Measurements from ENCODE around the gene CRIM1. TPM values are rescaled to one million over a fixed set of nuclear protein-coding genes. Genes with fewer than 3 reads are reported as not detected.

The CRIM1 gene
- total RNA-seq, 4 donors from 2014 or later = 73.7 to 134 (median 80.7) TPM

- DNase-seq = no peak
- Histone ChIP-seq H3K4me3 (no peak overlapping the region), H3K9me3 (no peaks in the 10 kb centered on the region), H3K4me1 (peaks cover 7 to 24% (median 12%) of the 10 kb centered on the region in 4 donors), H3K27me3 (no peaks in the 10 kb centered on the region), H3K36me3 (no peaks in the 10 kb centered on the region), H3K27ac (peak overlapping the region; percentile 56 to 73 (median 66))
- TF ChIP-seq, protein P1, sequence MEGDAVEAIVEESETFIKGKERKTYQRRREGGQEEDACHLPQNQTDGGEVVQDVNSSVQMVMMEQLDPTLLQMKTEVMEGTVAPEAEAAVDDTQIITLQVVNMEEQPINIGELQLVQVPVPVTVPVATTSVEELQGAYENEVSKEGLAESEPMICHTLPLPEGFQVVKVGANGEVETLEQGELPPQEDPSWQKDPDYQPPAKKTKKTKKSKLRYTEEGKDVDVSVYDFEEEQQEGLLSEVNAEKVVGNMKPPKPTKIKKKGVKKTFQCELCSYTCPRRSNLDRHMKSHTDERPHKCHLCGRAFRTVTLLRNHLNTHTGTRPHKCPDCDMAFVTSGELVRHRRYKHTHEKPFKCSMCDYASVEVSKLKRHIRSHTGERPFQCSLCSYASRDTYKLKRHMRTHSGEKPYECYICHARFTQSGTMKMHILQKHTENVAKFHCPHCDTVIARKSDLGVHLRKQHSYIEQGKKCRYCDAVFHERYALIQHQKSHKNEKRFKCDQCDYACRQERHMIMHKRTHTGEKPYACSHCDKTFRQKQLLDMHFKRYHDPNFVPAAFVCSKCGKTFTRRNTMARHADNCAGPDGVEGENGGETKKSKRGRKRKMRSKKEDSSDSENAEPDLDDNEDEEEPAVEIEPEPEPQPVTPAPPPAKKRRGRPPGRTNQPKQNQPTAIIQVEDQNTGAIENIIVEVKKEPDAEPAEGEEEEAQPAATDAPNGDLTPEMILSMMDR (IDR thresholded peaks at IDR 0.05) = no peak
- TF ChIP-seq POLR2AphosphoS5 (IDR thresholded peaks at IDR 0.05) (no peak), EP300 (IDR thresholded peaks at IDR 0.05; ENCODE audit: low read depth) (no peak), POLR2A (IDR thresholded peaks at IDR 0.05) (no peak)
- WGBS, 2 donors (ENCODE audit: low coverage in 1 of 2) = 64 to 71% methylated on average over 5 of the region's 5 CpGs
- in situ Hi-C loops (cut with MboI; ENCODE audit: low pct_ligation_motif_present in 1 of 4, low pct_unique_long_range_greater_than_20kb in 1 of 4, low sequenced_read_pairs in 3 of 4) (loop anchor here in 2 of 4 donors (25.0 kb wide), 1 partner anchor 88 kb away; the partner anchor contains the start of gene CRIM1 (in 2 of the 2)), intact Hi-C loops (cut with DNase I; ENCODE audit: low total_unique reads) (loop anchor here (10.0 kb wide), 1 partner anchor 96 kb away; the partner anchor contains the start of gene CRIM1)
Measured at GRCh38 chr2:36450466-36451196, 95.1 kb downstream of the CRIM1 start.

DNA sequence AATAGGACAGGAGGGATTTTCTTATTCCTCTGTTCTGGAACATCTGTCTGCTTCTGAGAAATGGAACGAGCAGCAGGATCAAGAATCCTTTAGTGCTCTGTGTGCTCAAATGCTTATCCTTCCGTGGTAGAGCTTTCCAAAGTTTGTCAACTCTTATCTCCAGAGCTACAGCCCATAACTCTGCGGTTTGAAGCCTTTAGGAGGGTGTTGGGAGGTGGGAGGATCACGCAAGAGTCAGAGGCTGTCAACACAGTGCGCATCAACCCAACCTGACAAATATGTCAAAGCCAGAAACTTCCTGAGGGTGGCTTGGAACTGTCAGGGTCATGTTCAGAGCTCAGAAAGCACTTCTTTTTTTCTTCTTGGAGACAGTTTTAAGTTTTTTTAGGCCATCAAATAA is 95.9 kb downstream of the CRIM1 start:
- DNase-seq = no peak
- Histone ChIP-seq H3K36me3 (no peaks in the 10 kb centered on the region), H3K27me3 (no peaks in the 10 kb centered on the region), H3K27ac (peak overlapping the region; percentile 56 to 73 (median 66)), H3K4me1 (peaks cover 7 to 28% (median 18%) of the 10 kb centered on the region in 4 donors), H3K9me3 (no peaks in the 10 kb centered on the region), H3K4me3 (no peak overlapping the region)
- in situ Hi-C loops (cut with MboI; ENCODE audit: low pct_ligation_motif_present in 1 of 4, low pct_unique_long_range_greater_than_20kb in 1 of 4, low sequenced_read_pairs in 3 of 4) (loop anchor here in 2 of 4 donors (25.0 kb wide), 1 partner anchor 89 kb away; the partner anchor contains the start of gene CRIM1 (in 2 of the 2)), intact Hi-C loops (cut with DNase I; ENCODE audit: low total_unique reads) (loop anchor here (10.0 kb wide), 1 partner anchor 97 kb away; the partner anchor contains the start of gene CRIM1)
- TF ChIP-seq POLR2AphosphoS5 (IDR thresholded peaks at IDR 0.05) (no peak), EP300 (IDR thresholded peaks at IDR 0.05; ENCODE audit: low read depth) (no peak)
- TF ChIP-seq, protein P1 (IDR thresholded peaks at IDR 0.05) = no peak
- WGBS, 2 donors (ENCODE audit: low coverage in 1 of 2) = 84% methylated on average over 5 of the region's 5 CpGs; no CpG with 5 or more reads in 1 of the 2 donors

- Histone ChIP-seq H3K27ac (peak overlapping the region in 2 of 4 donors; percentile 69 to 73), H3K9me3 (no peaks in the 10 kb centered on the region), H3K27me3 (no peaks in the 10 kb centered on the region), H3K36me3 (no peaks in the 10 kb centered on the region), H3K4me3 (no peak overlapping the region), H3K4me1 (peaks cover 7 to 32% (median 25%) of the 10 kb centered on the region in 4 donors)
- DNase-seq = no peak
- intact Hi-C loops (cut with DNase I; ENCODE audit: low total_unique reads) = loop anchor here (10.0 kb wide), 1 partner anchor 97 kb away; the partner anchor contains the start of gene CRIM1
- in situ Hi-C loops (cut with MboI; ENCODE audit: low pct_ligation_motif_present in 1 of 4, low pct_unique_long_range_greater_than_20kb in 1 of 4, low sequenced_read_pairs in 3 of 4) = loop anchor here in 2 of 4 donors (25.0 kb wide), 1 partner anchor 90 kb away; the partner anchor contains the start of gene CRIM1 (in 2 of the 2)
- no peak for TF ChIP-seq POLR2A (IDR thresholded peaks at IDR 0.05)
- TF ChIP-seq, protein P1 (IDR thresholded peaks at IDR 0.05) = no peak
- TF ChIP-seq EP300 (IDR thresholded peaks at IDR 0.05; ENCODE audit: low read depth) = no peak
- no peak for TF ChIP-seq POLR2AphosphoS5 (IDR thresholded peaks at IDR 0.05)
- 61 to 69% methylated on average over 3 of the region's 3 CpGs for WGBS, 2 donors (ENCODE audit: low coverage in 1 of 2)
Measured at GRCh38 chr2:36452260-36452659, 96.7 kb downstream of the CRIM1 start.

DNA sequence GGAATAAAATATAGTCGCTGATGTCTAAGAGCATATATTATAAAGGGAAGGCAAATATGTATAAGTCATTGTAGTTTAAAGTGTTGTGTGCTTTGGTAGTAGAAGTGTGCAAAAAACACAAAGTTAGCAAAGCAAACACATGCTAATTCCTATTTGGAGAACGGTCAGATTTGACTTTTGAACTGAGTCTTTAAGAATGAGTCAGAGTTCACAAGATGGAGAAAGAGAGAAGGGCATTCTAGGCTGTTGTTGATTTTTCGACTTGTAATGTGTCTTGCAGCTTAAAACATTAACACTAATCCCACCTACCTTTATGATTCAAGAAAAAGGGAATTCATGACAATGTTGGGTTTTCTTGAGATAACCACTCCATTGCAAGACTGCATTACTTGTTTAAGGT is 98.1 kb downstream of the CRIM1 start:
- Histone ChIP-seq H3K4me3 (no peak overlapping the region), H3K9me3 (no peaks in the 10 kb centered on the region), H3K4me1 (peaks cover 7 to 37% (median 28%) of the 10 kb centered on the region in 4 donors), H3K27ac (no peak overlapping the region), H3K36me3 (no peaks in the 10 kb centered on the region), H3K27me3 (no peaks in the 10 kb centered on the region)
- WGBS, 2 donors (ENCODE audit: low coverage in 1 of 2) = 68 to 74% methylated on average over 3 of the region's 3 CpGs
- TF ChIP-seq POLR2A (IDR thresholded peaks at IDR 0.05) = no peak
- TF ChIP-seq, protein P1 (IDR thresholded peaks at IDR 0.05) = no peak
- intact Hi-C loops (cut with DNase I; ENCODE audit: low total_unique reads) = loop anchor here (10.0 kb wide), 1 partner anchor 99 kb away; the partner anchor contains the start of gene CRIM1
- in situ Hi-C loops (cut with MboI; ENCODE audit: low pct_ligation_motif_present in 1 of 4, low pct_unique_long_range_greater_than_20kb in 1 of 4, low sequenced_read_pairs in 3 of 4) = loop anchor here in 2 of 4 donors (25.0 kb wide), 1 partner anchor 91 kb away; the partner anchor contains the start of gene CRIM1 (in 2 of the 2)
- no peak for DNase-seq
